H1 (cell line): ENCODE measurements around the gene ENDOD1. TPM values are rescaled to one million over a fixed set of nuclear protein-coding genes. Genes with fewer than 3 reads are reported as not detected.

Experiments
- CTCF ChIA-PET: fragments of 300-600 bp; sonication (Branson Sonifier 250); formaldehyde crosslinking; loops from one replicate; lab custom pipeline; 2021; ENCODE audit not compliant: partially characterized antibody; lab: Charles Lee
- POLR2A ChIA-PET: fragments of 300-600 bp; sonication (Branson Sonifier 250); formaldehyde crosslinking; loops from one replicate; lab custom pipeline; 2021; ENCODE audit warnings: inconsistent platforms; ENCODE audit not compliant: partially characterized antibody; lab: Charles Lee
- DNase-seq, 2 experiments: peaks; one replicate each; pipeline versions ENCODE4 v3.0.0 to v3.0.0-alpha.2; 2010 to 2022; ENCODE audit warnings: low spot score in 2 of 2, low read depth in 1 of 2, mixed read lengths in 1 of 2
- FAIRE-seq: peaks from 2 replicates; lab custom pipeline; 2011; peaks lifted over from hg19 to GRCh38; lab: Jason Lieb, UNC
- H2AFZ ChIP-seq: 2 replicates; pipeline ENCODE4 v1.8.1; 2012; ENCODE audit warnings: low read length, inconsistent platforms
- H2AK5ac ChIP-seq: 2 replicates; pipeline ENCODE4 v1.6.1; 2013; ENCODE audit warnings: low read depth, low read length
- H2BK120ac ChIP-seq: replicated peaks from 2 replicates; pipeline ENCODE3; 2013; ENCODE audit warnings: low read depth, low read length, inconsistent platforms
- H2BK12ac ChIP-seq: 2 replicates; pipeline ENCODE4 v1.6.1; 2013; ENCODE audit warnings: low read depth, low read length
- H2BK15ac ChIP-seq: 2 replicates; pipeline ENCODE4 v1.6.1; 2013; ENCODE audit warnings: low read length
- H2BK20ac ChIP-seq: 2 replicates; pipeline ENCODE4 v1.6.1; 2013; ENCODE audit warnings: low read length
- H2BK5ac ChIP-seq: 2 replicates; pipeline ENCODE4 v1.6.1; 2013; ENCODE audit warnings: low read depth, low read length
- H3K14ac ChIP-seq: 2 replicates; pipeline ENCODE4 v1.6.1; 2013; ENCODE audit warnings: inconsistent platforms; ENCODE audit not compliant: insufficient read length
- H3K18ac ChIP-seq: 2 replicates; pipeline ENCODE4 v1.6.1; 2013; ENCODE audit warnings: low read length; ENCODE audit errors: extremely low read depth
- H3K23ac ChIP-seq: 2 replicates; pipeline ENCODE4 v1.6.1; 2013; ENCODE audit warnings: inconsistent platforms; ENCODE audit not compliant: insufficient read length
- H3K23me2 ChIP-seq: 2 replicates; pipeline ENCODE4 v1.6.1; 2013; ENCODE audit warnings: low read depth, low read length
- H3K27ac ChIP-seq: 2 replicates; pipeline ENCODE4 v1.6.1; 2011; ENCODE audit warnings: low read depth, low read length, inconsistent platforms
- H3K27me3 ChIP-seq, 4 experiments: replicated peaks in 1 of 4; 1 replicate in 1 of 4; 2 replicates in 3 of 4; pipeline versions ENCODE4 v1.6.1 to v1.8.1; 2011 to 2013; ENCODE audit warnings: low read length in 3 of 4, mild to moderate bottlenecking in 3 of 4, inconsistent platforms in 2 of 4, mixed read lengths in 2 of 4, moderate library complexity in 1 of 4; ENCODE audit not compliant: control insufficient read depth in 3 of 4, insufficient read depth in 3 of 4; ENCODE audit errors: extremely low read depth in 1 of 4
- H3K36me3 ChIP-seq, 4 experiments: 2 replicates each; pipeline versions ENCODE4 v1.6.1 to v1.8.1; 2011 to 2013; ENCODE audit warnings: mild to moderate bottlenecking in 4 of 4, low read length in 3 of 4, moderate library complexity in 2 of 4, control low read depth in 1 of 4, inconsistent platforms in 1 of 4; ENCODE audit not compliant: insufficient read depth in 4 of 4, control insufficient read depth in 2 of 4
- H3K4ac ChIP-seq: replicated peaks from 2 replicates; pipeline ENCODE3; 2013; ENCODE audit warnings: low read length, low read depth, mixed read lengths, inconsistent platforms; ENCODE audit not compliant: insufficient read length
- H3K4me1 ChIP-seq, 4 experiments: replicated peaks in 1 of 4; 1 replicate in 1 of 4; 2 replicates in 3 of 4; pipeline versions ENCODE4 v1.6.1 to v1.8.1; 2011 to 2013; ENCODE audit warnings: low read length in 3 of 4, inconsistent platforms in 2 of 4, mixed read lengths in 1 of 4; ENCODE audit not compliant: insufficient read depth in 4 of 4, control insufficient read depth in 3 of 4
- H3K4me2 ChIP-seq, 2 experiments: 2 replicates each; pipeline versions ENCODE4 v1.6.1 to v1.8.1; 2011 to 2013; ENCODE audit warnings: low read depth in 2 of 2, low read length in 2 of 2, control low read depth in 1 of 2, inconsistent platforms in 1 of 2, mild to moderate bottlenecking in 1 of 2; ENCODE audit not compliant: insufficient read depth in 1 of 2
- H3K4me3 ChIP-seq, 4 experiments: fragments of 200-600, 300-600 bp in 1 of 4; sonication (generic), shearing (Covaris generic), sonication (Bioruptor Twin) in 1 of 4; 2 replicates each; pipeline versions ENCODE4 v1.5.1 to v1.8.1; 2011 to 2016; ENCODE audit warnings: low read length in 4 of 4, low read depth in 3 of 4, control low read depth in 2 of 4, inconsistent platforms in 2 of 4, mild to moderate bottlenecking in 2 of 4, mixed read lengths in 1 of 4, moderate library complexity in 1 of 4; ENCODE audit not compliant: insufficient read depth in 2 of 4; ENCODE audit errors: extremely low read depth in 1 of 4
- H3K56ac ChIP-seq: replicated peaks from 2 replicates; pipeline ENCODE3; 2013; ENCODE audit warnings: low read depth, mild to moderate bottlenecking, mixed read lengths, low read length, inconsistent platforms; ENCODE audit not compliant: insufficient read length
- H3K79me1 ChIP-seq: 2 replicates; pipeline ENCODE4 v1.6.1; 2013; ENCODE audit warnings: low read depth, low read length, control low read depth
- H3K79me2 ChIP-seq, 2 experiments: 2 replicates each; pipeline versions ENCODE4 v1.6.1 to v1.8.1; 2012 to 2013; ENCODE audit warnings: low read length in 2 of 2, mild to moderate bottlenecking in 2 of 2, inconsistent platforms in 1 of 2; ENCODE audit not compliant: insufficient read depth in 2 of 2, control insufficient read depth in 1 of 2
- H3K9ac ChIP-seq, 4 experiments: replicated peaks in 1 of 4; 1 replicate in 1 of 4; 2 replicates in 3 of 4; pipeline versions ENCODE4 v1.6.1 to v1.8.1; 2011 to 2013; ENCODE audit warnings: low read depth in 3 of 4, low read length in 3 of 4, control low read depth in 2 of 4, mild to moderate bottlenecking in 2 of 4, moderate library complexity in 2 of 4, inconsistent platforms in 1 of 4; ENCODE audit errors: extremely low read depth in 1 of 4
- H3K9me3 ChIP-seq, 2 experiments: 2 replicates each; pipeline versions ENCODE4 v1.6.1 to v1.8.1; 2012 to 2013; ENCODE audit warnings: mild to moderate bottlenecking in 2 of 2, moderate library complexity in 2 of 2, control low read depth in 1 of 2, inconsistent platforms in 1 of 2, low read depth in 1 of 2, low read length in 1 of 2, mixed read lengths in 1 of 2; ENCODE audit not compliant: insufficient read depth in 2 of 2
- H4K20me1 ChIP-seq, 2 experiments: replicated peaks in 1 of 2; 2 replicates each; pipeline versions ENCODE3 to v1.8.1; 2011 to 2013; ENCODE audit warnings: inconsistent platforms in 2 of 2, low read length in 2 of 2, mild to moderate bottlenecking in 1 of 2; ENCODE audit not compliant: insufficient read depth in 2 of 2, control insufficient read depth in 1 of 2
- H4K5ac ChIP-seq: 2 replicates; pipeline ENCODE4 v1.6.1; 2013; ENCODE audit warnings: low read length, low read depth, mixed read lengths, inconsistent platforms; ENCODE audit not compliant: insufficient read length
- H4K8ac ChIP-seq: 2 replicates; pipeline ENCODE4 v1.8.0; 2013; ENCODE audit warnings: mild to moderate bottlenecking, moderate library complexity, low read length, inconsistent platforms; ENCODE audit not compliant: insufficient read depth; ENCODE audit errors: extremely low read depth
- H4K91ac ChIP-seq: replicated peaks from 2 replicates; pipeline ENCODE3; 2013; ENCODE audit warnings: low read length, mixed read lengths, inconsistent platforms; ENCODE audit not compliant: insufficient read length
- CTCF ChIP-seq, 3 experiments: IDR thresholded peaks; 1 replicate in 2 of 3; 2 replicates in 1 of 3; pipeline versions ENCODE4 v1.5.1 to v1.6.1; 2011; ENCODE audit warnings: low read length in 3 of 3, mild to moderate bottlenecking in 3 of 3, inconsistent platforms in 2 of 3, low read depth in 1 of 3, moderate library complexity in 1 of 3; ENCODE audit not compliant: insufficient read depth in 1 of 3; ENCODE audit errors: control extremely low read depth in 1 of 3
- EGR1 ChIP-seq: IDR thresholded peaks from 2 replicates; pipeline ENCODE4 v1.6.1; 2011; ENCODE audit warnings: low read depth, low read length, borderline replicate concordance
- FOSL1 ChIP-seq: IDR thresholded peaks from 2 replicates; pipeline ENCODE4 v1.6.1; 2011; ENCODE audit warnings: mild to moderate bottlenecking, low read depth, low read length, moderate library complexity; ENCODE audit not compliant: insufficient read depth
- MAX ChIP-seq: IDR thresholded peaks from 2 replicates; pipeline ENCODE4 v1.6.1; 2012; ENCODE audit warnings: inconsistent platforms
- POU5F1 ChIP-seq: IDR thresholded peaks from 2 replicates; pipeline ENCODE4 v1.6.1; 2011; ENCODE audit warnings: low read depth, mild to moderate bottlenecking, low read length, moderate library complexity
- SIX5 ChIP-seq: IDR thresholded peaks from 2 replicates; pipeline ENCODE4 v1.6.1; 2011; ENCODE audit warnings: mild to moderate bottlenecking, low read depth, low read length
- SP4 ChIP-seq: IDR thresholded peaks from 2 replicates; pipeline ENCODE4 v1.6.1; 2012; ENCODE audit warnings: low read length, inconsistent platforms
- USF2 ChIP-seq: IDR thresholded peaks from 2 replicates; pipeline ENCODE4 v1.6.1; 2011; ENCODE audit warnings: low read length, improper control_type of control experiment
- WGBS, 2 experiments: shearing (Covaris generic) in 1 of 2; methylation state at CpG; one replicate each; pipeline versions ENCODE4 v1.1.6 to v1.1.7; 2013 to 2015; ENCODE audit warnings: low lambda C conversion rate in 2 of 2, mixed read lengths in 2 of 2, inconsistent platforms in 1 of 2, low coverage in 1 of 2, missing lambda C conversion rate in 1 of 2; ENCODE audit not compliant: insufficient replicate concordance in 2 of 2, insufficient coverage in 1 of 2, insufficient read length in 1 of 2; ENCODE audit errors: extremely low coverage in 1 of 2, missing lambda C conversion rate in 1 of 2; 5-methylcytosine and 5-hydroxymethylcytosine counted together
- polyA plus RNA-seq, 7 experiments: library from polyadenylated mRNA; depleted of rRNA in 3 of 7; stranded (reverse) in 5 of 7; unstranded in 2 of 7; fragments of >200 nt in 5 of 7; fragments of 200-250 nt in 2 of 7; gene quantifications; 1 replicate in 5 of 7; 2 replicates in 1 of 7; 4 replicates in 1 of 7; pipeline versions ENCODE4 v1.2.1 to v1.2.3, GENCODE V29; 2011 to 2013; ENCODE audit warnings: missing spikeins in 2 of 7, mixed read lengths in 2 of 7
- total RNA-seq: library from RNA; stranded (reverse); fragmentation: NEBNext Ultra II Directional; extraction: Animal tissue kit (Norgen Biotek cat#: 25700); gene quantifications from 2 replicates; pipeline ENCODE4 v1.2.1, GENCODE V29; 2021

The ENDOD1 gene
- total and polyA plus RNA-seq, 2 of the 8 experiments (the other 6 are each of a cell fraction or from before 2014, with no cell fraction given) = 1.2 to 2.5 TPM

- no peak overlapping the region for H4K91ac ChIP-seq
- H3K4me3 ChIP-seq = no peak overlapping the region
- H4K20me1 ChIP-seq = peaks cover 0 to 2% of the 10 kb centered on the region in 2 experiments
- no peak overlapping the region for H2AFZ ChIP-seq
- no peak overlapping the region for H4K5ac ChIP-seq
- H3K27ac ChIP-seq = no peak overlapping the region
- H2BK15ac ChIP-seq = no peak overlapping the region
- TF ChIP-seq SP4 (no peak), CTCF (IDR thresholded peaks at IDR 0.05; ENCODE audit: control extremely low read depth in 1 of 3, insufficient read depth in 1 of 3, low read depth in 1 of 3, low read length in 3 of 3) (no peak), MAX (no peak), POU5F1 (no peak), USF2 (no peak), SIX5 (no peak), FOSL1 (no peak), EGR1 (no peak)
- H3K79me1 ChIP-seq = no peaks in the 10 kb centered on the region
- POLR2A ChIA-PET = no interaction called here
- no peaks in the 10 kb centered on the region for H3K79me2 ChIP-seq
- no peak overlapping the region for H2BK12ac ChIP-seq
- H3K23ac ChIP-seq = no peak overlapping the region
- H2BK120ac ChIP-seq = no peak overlapping the region
- H3K18ac ChIP-seq = no peak overlapping the region
- H2BK5ac ChIP-seq = no peak overlapping the region
- CTCF ChIA-PET = interaction anchor here (1.2 to 2.0 kb wide), 3 partner anchors 12 to 42 kb away, joined by 3 to 5 read pairs (median 3); no protein-coding TSS in a partner anchor
- WGBS, 2 experiments = 80% methylated on average over 2 of the region's 2 CpGs; no CpG with 5 or more reads in 1 of the 2 experiments
- H3K9me3 ChIP-seq = no peaks in the 10 kb centered on the region
- no peak overlapping the region for H2AK5ac ChIP-seq
- no peaks in the 10 kb centered on the region for H3K27me3 ChIP-seq
- DNase-seq = no peak
- H3K4me1 ChIP-seq = no peaks in the 10 kb centered on the region
- H3K56ac ChIP-seq = no peak overlapping the region
- FAIRE-seq = no peak
- no peak overlapping the region for H4K8ac ChIP-seq
- H3K4ac ChIP-seq = no peak overlapping the region
- H3K4me2 ChIP-seq = no peak overlapping the region
- H3K23me2 ChIP-seq = no peaks in the 10 kb centered on the region
- no peak overlapping the region for H3K9ac ChIP-seq
- no peak overlapping the region for H3K14ac ChIP-seq
- no peaks in the 10 kb centered on the region for H3K36me3 ChIP-seq
- no peak overlapping the region for H2BK20ac ChIP-seq
Measured at GRCh38 chr11:95132956-95133355, 43.3 kb downstream of the ENDOD1 start.
